ENCODE measurements around the gene TMEM204.

Gene TMEM204

GRCh38 chr16:1500465-1501150, 32.9 kb upstream of the TMEM204 start:
- FAIRE-seq: no peak
- DNase-seq (ENCODE audit: insufficient read length): no peak
- TF ChIP-seq TAF1 (IDR thresholded peaks at IDR 0.05; ENCODE audit: borderline replicate concordance, low read depth, low read length) (no peak), POLR2A (IDR thresholded peaks at IDR 0.05; ENCODE audit: low read depth, low read length) (no peak), POLR2AphosphoS5 (IDR thresholded peaks at IDR 0.05; ENCODE audit: low read depth, low read length) (no peak)

- DNase-seq (ENCODE audit: insufficient read length) (no peak), FAIRE-seq (no peak)
- TF ChIP-seq POLR2AphosphoS5 (IDR thresholded peaks at IDR 0.05; ENCODE audit: low read depth, low read length) (no peak), POLR2A (IDR thresholded peaks at IDR 0.05; ENCODE audit: low read depth, low read length) (no peak), TAF1 (IDR thresholded peaks at IDR 0.05; ENCODE audit: borderline replicate concordance, low read depth, low read length) (no peak)
Measured at GRCh38 chr16:1501630-1502029, 31.8 kb upstream of the TMEM204 start.

DNA sequence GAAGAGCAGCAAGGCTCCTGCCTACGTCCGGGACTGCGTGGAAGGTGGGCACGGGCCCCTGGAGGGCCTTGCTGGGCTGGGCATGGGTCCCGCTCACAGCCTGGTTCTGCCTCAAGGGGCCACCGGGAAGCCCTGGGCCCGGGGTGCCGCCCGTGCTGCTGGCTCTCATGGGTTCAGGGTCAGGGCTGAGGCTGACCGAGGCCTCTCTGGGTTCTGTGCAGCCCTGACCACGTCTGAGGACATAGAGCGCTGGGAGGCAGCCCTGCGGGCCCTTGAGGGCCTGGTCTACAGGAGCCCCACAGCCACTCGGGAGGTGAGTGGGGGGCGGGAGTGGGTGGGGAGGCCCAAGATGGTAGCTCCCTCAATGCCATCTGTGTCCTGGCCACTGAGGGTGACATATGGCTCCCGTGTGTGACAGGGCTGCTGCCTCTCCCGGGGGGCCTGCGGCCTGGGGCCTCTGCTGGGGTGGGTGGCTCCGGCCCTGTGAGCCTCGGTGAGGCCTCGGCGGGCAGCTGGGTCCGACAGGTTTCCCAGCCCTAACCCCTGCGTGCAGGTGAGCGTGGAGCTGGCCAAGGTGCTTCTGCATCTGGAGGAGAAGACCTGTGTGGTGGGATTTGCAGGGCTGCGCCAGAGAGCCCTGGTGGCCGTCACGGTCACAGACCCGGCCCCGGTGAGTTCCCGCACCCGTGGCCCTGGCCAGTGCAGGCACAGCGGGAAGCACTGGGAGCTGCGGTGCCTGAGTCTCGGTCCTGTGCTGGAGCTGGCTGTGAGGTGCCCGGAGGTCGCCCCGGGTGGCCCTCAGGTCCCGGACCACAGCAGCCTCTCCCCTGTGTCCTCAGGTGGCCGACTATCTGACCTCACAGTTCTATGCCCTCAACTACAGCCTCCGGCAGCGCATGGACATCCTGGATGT, 31.1 kb upstream of the TMEM204 start:
- FAIRE-seq (no peak), DNase-seq (ENCODE audit: insufficient read length) (no peak)
- TF ChIP-seq POLR2AphosphoS5 (IDR thresholded peaks at IDR 0.05; ENCODE audit: low read depth, low read length) (no peak), TAF1 (IDR thresholded peaks at IDR 0.05; ENCODE audit: borderline replicate concordance, low read depth, low read length) (no peak), POLR2A (IDR thresholded peaks at IDR 0.05; ENCODE audit: low read depth, low read length) (no peak)

- TF ChIP-seq POLR2AphosphoS5 (IDR thresholded peaks at IDR 0.05; ENCODE audit: low read depth, low read length) (no peak), TAF1 (IDR thresholded peaks at IDR 0.05; ENCODE audit: borderline replicate concordance, low read depth, low read length) (no peak), POLR2A (IDR thresholded peaks at IDR 0.05; ENCODE audit: low read depth, low read length) (no peak)
- no peak for DNase-seq (ENCODE audit: insufficient read length)
- FAIRE-seq: no peak
Measured at GRCh38 chr16:1503110-1503955, 30.1 kb upstream of the TMEM204 start.

DNA sequence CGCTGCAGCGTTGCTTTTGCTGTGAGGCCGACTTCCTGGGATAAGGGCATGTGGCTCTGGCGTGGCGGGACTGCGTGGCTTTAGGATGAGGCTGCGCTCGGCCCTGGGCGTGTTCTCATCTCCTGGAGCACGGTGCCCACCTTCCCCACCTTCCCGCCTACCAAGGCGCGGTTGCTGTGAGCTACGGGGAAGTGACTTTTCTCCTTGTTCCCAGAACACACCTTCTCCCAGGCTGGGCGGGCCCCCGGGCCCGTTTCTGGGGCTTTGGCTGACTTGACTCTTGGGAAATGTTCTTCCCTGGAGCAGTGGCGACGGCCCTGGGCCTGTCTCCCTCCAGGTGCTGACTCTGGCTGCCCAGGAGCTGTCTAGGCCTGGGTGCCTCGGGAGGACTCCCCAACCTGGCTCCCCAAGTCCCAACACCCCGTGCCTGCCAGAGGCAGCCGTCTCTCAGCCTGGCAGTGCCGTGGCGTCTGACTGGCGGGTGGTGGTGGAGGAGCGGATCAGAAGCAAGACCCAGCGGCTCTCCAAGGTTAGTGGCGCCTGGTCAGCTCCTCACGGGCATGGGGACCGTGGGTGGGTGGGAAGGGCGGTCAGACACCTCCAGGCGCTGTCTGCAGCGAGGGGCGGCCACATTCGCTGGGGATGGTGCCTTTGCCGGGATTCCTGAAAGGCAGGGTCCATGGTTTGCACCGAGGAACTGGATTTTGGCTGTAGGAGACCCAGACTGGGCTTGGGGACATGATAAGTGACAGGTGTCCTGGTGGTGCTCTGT, 28.2 kb upstream of the TMEM204 start:
- TF ChIP-seq POLR2AphosphoS5 (IDR thresholded peaks at IDR 0.05; ENCODE audit: low read depth, low read length) (no peak), TAF1 (IDR thresholded peaks at IDR 0.05; ENCODE audit: borderline replicate concordance, low read depth, low read length) (no peak), POLR2A (IDR thresholded peaks at IDR 0.05; ENCODE audit: low read depth, low read length) (no peak)
- no peak for DNase-seq (ENCODE audit: insufficient read length)
- FAIRE-seq: no peak

GRCh38 chr16:1505912-1506311, 27.6 kb upstream of the TMEM204 start:
- DNase-seq (ENCODE audit: insufficient read length) (no peak), FAIRE-seq (no peak)

DNA sequence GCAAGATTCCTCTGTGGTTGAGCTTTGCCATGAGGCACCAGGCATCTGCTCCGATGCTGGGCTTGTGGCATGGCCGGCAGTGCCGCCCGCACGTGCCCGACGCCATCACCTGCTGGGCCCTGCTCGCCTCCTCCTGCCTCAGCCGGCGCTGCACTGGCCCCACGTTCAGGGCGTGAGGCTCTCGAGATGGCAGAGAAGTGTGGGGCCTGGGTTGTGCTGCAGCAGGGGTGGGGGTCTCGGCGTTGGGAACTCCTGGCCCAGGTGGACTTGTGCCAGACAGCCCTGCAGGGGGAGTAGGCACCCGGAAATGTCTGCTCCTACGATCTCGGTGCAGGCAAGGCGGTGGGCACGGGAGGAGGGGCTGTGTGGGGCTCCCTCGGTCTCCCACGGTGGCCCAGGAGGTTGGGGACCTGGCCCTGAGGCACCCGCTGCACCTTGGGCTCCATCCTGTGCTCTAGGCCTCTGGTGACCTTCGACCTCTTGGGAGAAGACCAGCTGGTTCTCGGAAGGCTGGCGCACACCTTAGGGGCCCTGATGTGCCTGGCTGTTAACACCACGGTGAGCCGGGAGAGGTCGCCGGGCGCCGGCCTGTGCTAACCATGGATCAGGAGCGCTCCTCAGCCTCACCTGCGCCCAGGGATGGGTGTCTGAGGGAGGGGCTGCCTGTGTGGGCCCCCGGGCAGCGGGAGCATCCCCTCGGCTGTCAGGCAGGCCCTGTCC, 26.8 kb upstream of the TMEM204 start:
- TF ChIP-seq POLR2AphosphoS5 (IDR thresholded peaks at IDR 0.05; ENCODE audit: low read depth, low read length) (no peak), POLR2A (IDR thresholded peaks at IDR 0.05; ENCODE audit: low read depth, low read length) (peak; percentile 20; the same call in 1 of the 2 replicates)
- DNase-seq (ENCODE audit: insufficient read length) (no peak), FAIRE-seq (no peak)

More at GRCh38 chr16:1505912-1506311, 27.6 kb upstream of the TMEM204 start:
- TF ChIP-seq POLR2AphosphoS5 (IDR thresholded peaks at IDR 0.05; ENCODE audit: low read depth, low read length): no peak
- TF ChIP-seq POLR2A (IDR thresholded peaks at IDR 0.05; ENCODE audit: low read depth, low read length): no peak
- no peak for TF ChIP-seq TAF1 (IDR thresholded peaks at IDR 0.05; ENCODE audit: borderline replicate concordance, low read depth, low read length)

- FAIRE-seq: no peak
- no peak for DNase-seq (ENCODE audit: insufficient read length)
- TF ChIP-seq TAF1 (IDR thresholded peaks at IDR 0.05; ENCODE audit: borderline replicate concordance, low read depth, low read length) (no peak), POLR2AphosphoS5 (IDR thresholded peaks at IDR 0.05; ENCODE audit: low read depth, low read length) (no peak), POLR2A (IDR thresholded peaks at IDR 0.05; ENCODE audit: low read depth, low read length) (no peak)
Measured at GRCh38 chr16:1508494-1509187, 24.8 kb upstream of the TMEM204 start.

DNA sequence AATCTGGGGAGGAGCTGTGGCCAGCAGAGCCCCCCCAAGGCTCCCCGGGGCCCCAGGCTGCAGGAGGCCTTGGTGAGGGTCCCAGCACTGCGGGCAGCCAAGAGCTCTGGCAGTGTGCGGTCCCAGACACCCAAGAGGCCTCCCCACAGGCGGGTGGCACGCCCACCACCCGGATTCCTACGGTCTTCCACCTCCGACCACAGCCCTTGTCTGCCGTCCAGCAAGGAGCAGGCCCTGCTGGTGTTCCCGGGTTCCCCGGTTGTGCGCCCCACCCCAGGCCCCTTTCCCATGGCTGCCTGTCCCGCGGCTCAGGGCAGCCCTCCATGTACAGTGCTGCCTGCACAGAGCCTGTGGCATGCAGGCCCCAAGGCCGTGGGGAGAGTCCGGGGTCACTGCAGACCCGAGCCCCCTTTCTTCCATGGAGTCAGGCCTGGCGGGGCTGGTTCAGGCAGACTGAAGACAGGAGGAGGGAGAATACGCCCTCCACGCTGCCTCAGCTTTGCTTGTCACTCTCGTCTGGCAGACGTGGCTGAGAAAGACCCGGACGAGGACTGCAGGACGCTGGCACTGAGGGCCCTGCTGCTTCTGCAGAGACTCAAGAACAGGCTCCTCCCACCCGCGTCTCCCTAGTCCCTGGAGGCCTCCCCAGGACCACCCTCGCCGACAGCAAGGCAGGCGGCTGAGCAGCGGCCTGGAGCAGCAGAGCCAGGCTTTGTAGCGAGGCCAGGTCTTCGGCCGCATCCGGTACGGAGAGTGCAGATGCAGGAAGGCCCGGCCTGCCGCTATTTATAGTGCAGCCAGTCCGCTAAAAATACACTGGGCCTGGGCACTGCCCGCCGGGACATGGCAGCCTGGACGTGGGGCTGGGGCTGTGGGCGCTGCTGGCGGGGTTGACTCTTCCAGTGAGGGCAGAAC, 23.9 kb upstream of the TMEM204 start:
- DNase-seq (ENCODE audit: insufficient read length) (no peak), FAIRE-seq (no peak)
- TF ChIP-seq POLR2AphosphoS5 (IDR thresholded peaks at IDR 0.05; ENCODE audit: low read depth, low read length) (peak; percentile 14; the same call in 1 of the 2 replicates), POLR2A (IDR thresholded peaks at IDR 0.05; ENCODE audit: low read depth, low read length) (no peak)
